DND-41 (cell line): ENCODE measurements around the gene PIGW.

Experiments used
- ATAC-seq: fragments of 200-7000 bp; cut with Tn5 transposase; 3 replicates; pipeline ENCODE4 v1.9.1; 2021; ENCODE audit warnings: low read depth; ENCODE audit not compliant: insufficient read depth
- DNase-seq: peaks from one replicate; pipeline ENCODE4 v3.0.0-alpha.2; 2020
- H2AFZ ChIP-seq: 2 replicates; pipeline ENCODE4 v1.6.0; 2012; ENCODE audit warnings: low read depth, low read length
- H3K27ac ChIP-seq: 2 replicates; pipeline ENCODE4 v1.5.1; 2012; ENCODE audit warnings: low read length, inconsistent platforms
- H3K27me3 ChIP-seq: fragments of 200-600 bp; sonication (generic); 2 replicates; pipeline ENCODE4 v1.6.0; 2012; ENCODE audit warnings: low read length, mild to moderate bottlenecking, inconsistent platforms; ENCODE audit not compliant: insufficient read depth, poor library complexity
- H3K36me3 ChIP-seq: 2 replicates; pipeline ENCODE4 v1.5.1; 2012; ENCODE audit warnings: low read length, inconsistent platforms; ENCODE audit not compliant: insufficient read depth
- H3K4me1 ChIP-seq: 2 replicates; pipeline ENCODE4 v1.5.1; 2012; ENCODE audit warnings: mild to moderate bottlenecking, low read length; ENCODE audit not compliant: insufficient read depth
- H3K4me2 ChIP-seq: 2 replicates; pipeline ENCODE4 v1.6.0; 2012; ENCODE audit warnings: mild to moderate bottlenecking, moderate library complexity, low read length, inconsistent platforms; ENCODE audit not compliant: insufficient read depth
- H3K4me3 ChIP-seq, 2 experiments: fragments of 200-600 bp in 1 of 2; shearing (Covaris generic) in 1 of 2; 2 replicates each; pipeline ENCODE4 v1.5.1; 2012 to 2016; ENCODE audit warnings: inconsistent platforms in 2 of 2, low read length in 2 of 2, mild to moderate bottlenecking in 2 of 2, low read depth in 1 of 2, moderate library complexity in 1 of 2
- H3K79me2 ChIP-seq: 2 replicates; pipeline ENCODE4 v1.6.0; 2012; ENCODE audit warnings: low read length, inconsistent platforms; ENCODE audit not compliant: insufficient read depth
- H3K9ac ChIP-seq: 2 replicates; pipeline ENCODE4 v1.6.0; 2012; ENCODE audit warnings: low read depth, mild to moderate bottlenecking, inconsistent platforms, low read length, moderate library complexity
- H3K9me3 ChIP-seq: 2 replicates; pipeline ENCODE4 v1.5.1; 2012; ENCODE audit warnings: low read length, moderate library complexity, mild to moderate bottlenecking, inconsistent platforms; ENCODE audit not compliant: insufficient read depth, severe bottlenecking
- H4K20me1 ChIP-seq: 2 replicates; pipeline ENCODE4 v1.6.0; 2012; ENCODE audit warnings: low read length; ENCODE audit not compliant: insufficient read depth
- CTCF ChIP-seq: IDR thresholded peaks from 2 replicates; pipeline ENCODE4 v1.5.1; 2012; ENCODE audit warnings: borderline replicate concordance, low read length, moderate library complexity, mild to moderate bottlenecking; ENCODE audit not compliant: poor library complexity, severe bottlenecking; ENCODE audit errors: extremely low read depth
- EZH2 ChIP-seq: IDR thresholded peaks from 3 replicates; pipeline ENCODE4 v1.6.1; 2012; ENCODE audit warnings: borderline replicate concordance, low read depth, mild to moderate bottlenecking, moderate library complexity, low read length, inconsistent platforms; ENCODE audit not compliant: severe bottlenecking

Gene PIGW

GRCh38 chr17:36533935-36534839 is 600 bp upstream of the PIGW start:
- Histone ChIP-seq H4K20me1 (0 out of 2 replicates have a peak, but pooled peaks cover 5% of the 10 kb centered on the region), H3K9me3 (no peaks in the 10 kb centered on the region), H3K4me2 (peak overlapping the region; percentile 79), H2AFZ (peak overlapping the region; percentile 99), H3K27ac (peak overlapping the region; percentile 96), H3K9ac (peak overlapping the region; percentile 93), H3K4me3 (peak overlapping the region; percentile 39 to 81), H3K79me2 (peaks cover 61% of the 10 kb centered on the region), H3K36me3 (peaks cover 51% of the 10 kb centered on the region), H3K27me3 (no peaks in the 10 kb centered on the region), H3K4me1 (peaks cover 54% of the 10 kb centered on the region)
- DNase-seq (peak; percentile 55), ATAC-seq (peak; percentile 23)
- peak; percentile 81 for TF ChIP-seq CTCF
- TF ChIP-seq EZH2: no peak

GRCh38 chr17:36535669-36536081 is 888 bp downstream of the PIGW start:
- peaks cover 61% of the 10 kb centered on the region for H3K79me2 ChIP-seq
- H4K20me1 ChIP-seq: 0 out of 2 replicates have a peak, but pooled peaks cover 5% of the 10 kb centered on the region
- ATAC-seq: no peak

GRCh38 chr17:36540696-36541095 is 5.9 kb downstream of the PIGW start:
- no peak for DNase-seq

More at GRCh38 chr17:36535669-36536081, 888 bp downstream of the PIGW start:
- H3K9me3 ChIP-seq: no peaks in the 10 kb centered on the region
- H2AFZ ChIP-seq: peak overlapping the region; percentile 99
- H3K4me3 ChIP-seq: peak overlapping the region; percentile 39 to 81; a peak in 3 of 4 replicates
- H3K27ac ChIP-seq: peak overlapping the region; percentile 96
- H3K4me1 ChIP-seq: peaks cover 54% of the 10 kb centered on the region
- H3K36me3 ChIP-seq: peaks cover 40% of the 10 kb centered on the region
- no peak for DNase-seq
- no peak for TF ChIP-seq EZH2
- peak overlapping the region; percentile 79 for H3K4me2 ChIP-seq
- peak overlapping the region; percentile 93 for H3K9ac ChIP-seq
- H3K27me3 ChIP-seq: no peaks in the 10 kb centered on the region

More at GRCh38 chr17:36540696-36541095, 5.9 kb downstream of the PIGW start:
- Histone ChIP-seq H3K4me2 (no peak overlapping the region), H2AFZ (no peak overlapping the region), H3K4me3 (no peak overlapping the region), H3K9me3 (no peaks in the 10 kb centered on the region), H3K27me3 (no peaks in the 10 kb centered on the region), H3K79me2 (peaks cover 47% of the 10 kb centered on the region), H3K4me1 (peaks cover 35% of the 10 kb centered on the region), H3K36me3 (peaks cover 17% of the 10 kb centered on the region), H3K27ac (no peak overlapping the region), H4K20me1 (peaks cover under 1% of the 10 kb centered on the region; the same call in 1 of the 2 replicates), H3K9ac (no peak overlapping the region)
- no peak for TF ChIP-seq CTCF
- TF ChIP-seq EZH2: no peak
- ATAC-seq: no peak
